ACC112 (cell line): Measurements from ENCODE around the gene SPAST.
"Not testable (repeated sequence)": the region's sequence is repeated elsewhere in the genome, so short reads cannot be mapped to it uniquely, and the experiment has no call there.

Experiments used
- H2AFZ ChIP-seq: fragments of 200-600 bp; sonication (generic); one replicate; pipeline ENCODE4 v1.6.0; 2017; ENCODE audit warnings: antibody characterized with exemption, low read length; ENCODE audit not compliant: unreplicated experiment
- H3K27ac ChIP-seq: fragments of 200-600 bp; sonication (generic); 2 replicates; pipeline ENCODE4 v1.5.1; 2014; ENCODE audit warnings: low read depth, mild to moderate bottlenecking, antibody characterized with exemption, low read length, moderate library complexity
- H3K27me3 ChIP-seq: fragments of 200-600 bp; sonication (generic); 2 replicates; pipeline ENCODE4 v1.6.1; 2014; ENCODE audit warnings: mild to moderate bottlenecking, antibody characterized with exemption, low read length, moderate library complexity, mixed read lengths; ENCODE audit not compliant: insufficient read depth
- H3K36me3 ChIP-seq: fragments of 200-600 bp; sonication (generic); 2 replicates; pipeline ENCODE4 v1.6.1; 2016; ENCODE audit warnings: mild to moderate bottlenecking, antibody characterized with exemption, low read length, moderate library complexity, mixed read lengths; ENCODE audit not compliant: insufficient read depth
- H3K4me1 ChIP-seq: fragments of 200-600 bp; sonication (generic); one replicate; pipeline ENCODE4 v1.6.1; 2016; ENCODE audit warnings: low read length, mixed read lengths; ENCODE audit not compliant: insufficient read depth, unreplicated experiment, control insufficient read depth
- H3K4me3 ChIP-seq: fragments of 200-600 bp; sonication (generic); 2 replicates; pipeline ENCODE4 v1.5.1; 2014; ENCODE audit warnings: mild to moderate bottlenecking, low read depth, low read length
- H3K79me2 ChIP-seq: fragments of 200-600 bp; sonication (generic); one replicate; pipeline ENCODE4 v1.6.0; 2016; ENCODE audit warnings: low read length; ENCODE audit not compliant: control insufficient read depth, unreplicated experiment, insufficient read depth

SPAST gene

DNA sequence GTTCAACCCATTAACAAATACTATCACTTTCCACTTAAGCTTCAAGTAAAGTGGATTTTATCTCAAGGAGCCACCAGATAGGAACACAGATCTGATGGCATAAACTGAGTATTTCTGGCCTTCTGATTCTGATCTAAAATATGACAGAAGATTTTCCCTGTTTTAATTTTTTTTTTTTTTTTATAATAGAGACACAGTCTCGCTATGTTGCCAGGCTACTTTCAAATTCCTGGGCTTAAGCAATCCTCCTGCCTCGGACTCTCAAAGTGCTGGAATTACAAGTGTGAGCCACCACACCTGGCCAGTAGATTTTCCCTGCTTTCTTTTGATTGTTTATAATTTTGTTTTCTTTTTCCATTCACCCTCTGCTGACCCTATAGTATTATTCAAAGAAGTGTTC is 65.7 kb downstream of the SPAST start:
- Histone ChIP-seq H3K4me3 (no peak overlapping the region), H3K79me2 (no peaks in the 10 kb centered on the region), H3K27me3 (no peaks in the 10 kb centered on the region), H2AFZ (no peak overlapping the region), H3K36me3 (no peaks in the 10 kb centered on the region), H3K27ac (no peak overlapping the region), H3K4me1 (no peaks in the 10 kb centered on the region)

DNA sequence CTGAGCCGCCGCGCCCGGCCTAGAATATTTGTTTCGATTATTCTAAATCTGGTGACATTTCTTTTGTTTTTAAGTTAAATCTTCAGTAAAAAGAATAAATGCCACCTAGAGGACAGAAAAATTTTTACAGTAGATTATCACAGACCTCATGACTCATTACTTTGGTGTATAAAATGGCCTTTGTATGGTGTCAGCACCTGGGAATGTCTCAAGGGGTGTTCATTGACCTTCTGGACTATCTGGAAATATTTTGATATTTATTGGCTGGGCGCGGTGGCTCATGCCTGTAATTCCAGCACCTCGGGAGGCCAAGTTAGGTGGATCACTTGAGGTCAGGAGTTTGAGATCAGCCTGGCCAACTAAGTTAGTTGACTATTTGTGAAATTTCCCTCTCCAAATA is 72.1 kb downstream of the SPAST start:
- Histone ChIP-seq H3K4me3 (no peak overlapping the region), H3K27ac (peak overlapping the region; percentile 13; the same call in 1 of the 2 replicates), H2AFZ (peak overlapping the region; percentile 26)

DNA sequence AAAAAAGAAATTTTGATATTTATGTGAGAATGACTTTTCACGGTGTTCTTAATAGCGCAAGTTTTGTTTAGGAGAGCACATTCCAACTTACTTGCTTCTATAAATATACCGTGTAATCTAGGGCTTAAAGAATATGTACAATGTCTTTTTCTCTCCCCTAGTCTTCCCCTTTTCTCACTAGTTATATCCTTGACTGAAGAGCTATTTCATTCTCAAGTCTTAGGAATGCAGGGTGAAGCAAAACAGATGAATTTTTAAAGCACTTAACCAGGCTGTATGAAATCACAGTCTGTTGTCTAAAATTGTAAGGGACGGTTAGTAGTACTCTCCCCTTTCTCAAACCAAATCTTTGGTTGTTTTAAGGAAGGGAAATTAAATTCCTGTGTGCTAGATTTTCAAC is 72.7 kb downstream of the SPAST start:
- Histone ChIP-seq H3K4me1 (no peaks in the 10 kb centered on the region), H2AFZ (no peak overlapping the region), H3K27ac (0 out of 2 replicates have a peak overlapping the region, but pooled peaks have one; percentile 13), H3K36me3 (no peaks in the 10 kb centered on the region), H3K79me2 (no peaks in the 10 kb centered on the region), H3K27me3 (no peaks in the 10 kb centered on the region), H3K4me3 (no peak overlapping the region)

More for the DNA sequence above, 72.1 kb downstream of the SPAST start:
- no peaks in the 10 kb centered on the region for H3K36me3 ChIP-seq
- no peaks in the 10 kb centered on the region for H3K4me1 ChIP-seq
- H3K79me2 ChIP-seq: no peaks in the 10 kb centered on the region
- no peaks in the 10 kb centered on the region for H3K27me3 ChIP-seq

DNA sequence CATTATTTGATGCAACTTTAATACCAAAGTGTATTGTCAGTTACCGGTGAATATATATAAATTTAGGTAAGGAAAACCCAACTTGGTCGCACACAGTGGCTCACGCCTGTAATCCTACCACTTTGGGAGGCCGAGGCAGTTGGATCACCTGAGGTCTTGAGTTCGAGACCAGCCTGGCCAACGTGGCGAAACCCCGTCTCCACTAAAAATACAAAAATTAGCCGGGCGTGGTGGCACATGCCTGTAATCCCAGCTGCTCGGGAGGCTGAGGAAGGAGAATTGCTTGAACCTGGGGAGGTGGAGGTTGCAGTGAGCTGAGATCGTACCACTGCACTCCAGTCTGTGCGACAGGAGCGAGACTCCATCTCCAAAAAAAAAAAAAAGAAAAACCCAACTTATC is 88.2 kb downstream of the SPAST start:
- H3K4me3 ChIP-seq, H2AFZ ChIP-seq, H3K79me2 ChIP-seq, H3K27ac ChIP-seq, H3K36me3 ChIP-seq, H3K4me1 ChIP-seq, H3K27me3 ChIP-seq: not testable (repeated sequence)

DNA sequence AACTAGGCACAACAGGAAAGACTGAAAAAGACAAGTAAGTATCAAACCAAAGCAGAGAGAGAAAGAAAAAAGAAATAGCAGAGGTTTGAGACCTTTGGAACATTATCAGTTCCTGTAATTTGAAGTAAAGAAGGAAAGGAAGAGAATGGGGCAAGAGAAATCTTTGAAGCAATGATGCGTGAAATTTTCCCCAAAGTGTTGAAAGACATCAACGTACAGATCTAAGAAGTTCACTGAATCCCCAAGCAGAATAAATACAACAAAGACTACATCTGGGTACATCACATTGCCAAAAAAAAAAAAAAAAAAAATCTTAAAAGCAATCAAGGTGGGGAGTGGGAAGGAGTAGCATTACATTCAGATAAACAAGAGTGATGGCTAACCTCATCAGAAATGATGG is 96.3 kb downstream of the SPAST start:
- Histone ChIP-seq H3K27ac (no peak overlapping the region), H3K79me2 (peaks cover 5% of the 10 kb centered on the region), H3K4me3 (no peak overlapping the region), H3K27me3 (no peaks in the 10 kb centered on the region), H2AFZ (no peak overlapping the region), H3K36me3 (no peaks in the 10 kb centered on the region), H3K4me1 (peaks cover 5% of the 10 kb centered on the region)

DNA sequence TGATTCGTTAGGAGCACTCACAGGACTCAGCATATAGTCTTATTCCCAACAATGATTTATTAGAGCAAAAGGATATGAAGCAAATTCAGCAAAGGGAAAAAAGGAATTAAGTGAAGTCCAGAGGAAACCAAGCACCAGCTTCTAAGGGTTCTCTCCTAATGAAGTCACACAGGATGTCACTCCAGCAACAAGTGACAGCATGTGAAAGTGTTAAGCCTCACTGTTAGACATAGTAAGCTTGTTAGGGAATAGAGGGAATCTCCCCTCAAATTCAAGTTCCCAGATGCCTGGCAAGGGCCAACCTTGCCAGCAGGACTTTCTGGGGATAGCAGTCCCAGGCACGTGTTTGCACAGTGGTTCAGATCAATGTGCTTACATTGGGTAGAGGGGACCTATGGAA is 97.9 kb downstream of the SPAST start:
- peaks cover 5% of the 10 kb centered on the region for H3K4me1 ChIP-seq
- H3K27me3 ChIP-seq: no peaks in the 10 kb centered on the region
- no peak overlapping the region for H2AFZ ChIP-seq
- H3K36me3 ChIP-seq: no peaks in the 10 kb centered on the region
- peaks cover 13% of the 10 kb centered on the region for H3K79me2 ChIP-seq
- no peak overlapping the region for H3K27ac ChIP-seq
- no peak overlapping the region for H3K4me3 ChIP-seq

DNA sequence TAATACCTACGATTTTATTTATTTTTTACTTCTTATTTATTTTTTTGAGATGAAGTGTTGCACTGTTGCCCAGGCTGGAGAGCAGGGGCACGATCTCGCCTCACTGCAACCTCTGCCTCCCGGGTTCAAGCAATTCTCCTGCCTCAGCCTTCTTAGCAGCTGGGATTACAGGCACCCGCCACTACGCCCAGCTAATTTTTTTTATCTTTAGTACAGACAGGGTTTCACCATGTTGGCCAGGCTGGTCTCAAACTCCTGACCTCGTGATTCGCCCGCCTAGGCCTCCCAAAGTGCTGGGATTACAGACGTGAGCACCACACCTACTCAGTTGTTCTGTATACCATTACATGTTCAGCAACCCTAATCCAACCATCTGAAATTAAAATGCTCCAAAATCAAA is 100.9 kb downstream of the SPAST start:
- H3K4me3 ChIP-seq: peak overlapping the region; percentile 96
- not testable (repeated sequence) for H3K36me3 ChIP-seq, H3K27ac ChIP-seq, H3K27me3 ChIP-seq, H2AFZ ChIP-seq
- peaks cover 18% of the 10 kb centered on the region for H3K4me1 ChIP-seq
- peaks cover 35% of the 10 kb centered on the region for H3K79me2 ChIP-seq

DNA sequence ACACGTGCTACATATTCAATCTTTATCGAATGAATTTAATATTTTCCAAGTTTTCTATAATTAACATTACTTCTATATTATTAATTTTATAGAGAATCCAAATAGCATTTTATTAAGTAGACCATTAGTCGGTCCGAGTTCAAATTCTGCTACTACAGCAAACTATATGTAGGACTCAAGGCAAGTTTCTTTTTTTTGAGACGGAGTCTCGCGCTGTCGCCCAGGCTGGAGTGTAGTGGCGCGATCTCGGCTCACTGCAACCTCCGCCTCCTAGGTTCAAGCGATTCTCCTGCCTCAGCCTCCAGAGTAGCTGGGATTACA is 101.6 kb downstream of the SPAST start:
- H3K27me3 ChIP-seq, H3K36me3 ChIP-seq, H2AFZ ChIP-seq: not testable (repeated sequence)
- peak overlapping the region; percentile 96 for H3K4me3 ChIP-seq
- peak overlapping the region; percentile 66 for H3K27ac ChIP-seq
- peaks cover 40% of the 10 kb centered on the region for H3K79me2 ChIP-seq
- H3K4me1 ChIP-seq: peaks cover 18% of the 10 kb centered on the region

DNA sequence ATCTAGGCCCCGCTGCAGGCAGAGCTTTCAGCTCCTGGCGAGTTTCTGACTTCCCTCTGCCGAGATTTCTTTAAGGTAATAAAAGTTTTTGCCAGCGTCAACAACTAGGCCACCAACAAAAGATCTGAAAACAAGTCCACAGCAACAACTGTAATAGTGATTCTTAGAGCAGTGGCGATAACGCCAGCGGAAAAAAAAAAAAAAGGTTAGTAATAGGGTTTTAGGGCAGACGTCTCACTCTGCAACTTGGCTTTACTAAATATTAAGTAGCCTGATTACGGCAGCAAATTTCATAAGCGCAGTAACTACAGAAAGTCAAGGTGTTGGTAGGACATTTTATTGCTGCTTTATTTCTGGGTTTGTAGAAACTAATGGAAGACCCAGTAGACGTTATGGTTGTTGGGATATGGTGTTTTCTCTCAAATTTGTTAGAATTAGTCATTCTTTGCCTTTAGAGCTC is 102.8 kb downstream of the SPAST start:
- H3K27me3 ChIP-seq: no peaks in the 10 kb centered on the region
- H2AFZ ChIP-seq: peak overlapping the region; percentile 89
- peak overlapping the region; percentile 66 for H3K27ac ChIP-seq
- peak overlapping the region; percentile 96 for H3K4me3 ChIP-seq
- H3K79me2 ChIP-seq: peaks cover 40% of the 10 kb centered on the region
- peaks cover 6% of the 10 kb centered on the region; the same call in 1 of the 2 replicates for H3K36me3 ChIP-seq
- peaks cover 18% of the 10 kb centered on the region for H3K4me1 ChIP-seq

DNA sequence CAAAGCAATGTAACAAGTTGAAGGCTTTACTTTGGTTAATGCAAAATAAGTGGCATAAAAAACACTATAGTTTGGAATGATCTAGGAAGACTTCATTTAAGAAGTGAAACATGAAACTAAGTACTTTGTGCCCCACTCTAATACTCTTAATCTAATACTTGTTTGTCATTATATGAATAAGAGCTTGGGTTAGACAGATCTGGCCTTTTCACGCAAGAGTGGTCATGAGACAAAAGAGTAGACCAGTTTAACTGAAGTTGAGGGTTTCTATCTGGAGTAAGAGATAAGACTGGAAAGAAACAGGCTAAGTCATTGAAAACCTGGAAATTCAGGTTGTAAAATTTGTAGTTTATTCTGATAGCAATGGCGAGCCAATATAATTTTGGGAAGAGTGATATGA is 105.2 kb downstream of the SPAST start:
- peaks cover 18% of the 10 kb centered on the region for H3K4me1 ChIP-seq
- H3K36me3 ChIP-seq: peaks cover 11% of the 10 kb centered on the region
- no peak overlapping the region for H3K27ac ChIP-seq
- H3K4me3 ChIP-seq: no peak overlapping the region
- no peak overlapping the region for H2AFZ ChIP-seq
- no peaks in the 10 kb centered on the region for H3K27me3 ChIP-seq
- H3K79me2 ChIP-seq: peaks cover 40% of the 10 kb centered on the region

DNA sequence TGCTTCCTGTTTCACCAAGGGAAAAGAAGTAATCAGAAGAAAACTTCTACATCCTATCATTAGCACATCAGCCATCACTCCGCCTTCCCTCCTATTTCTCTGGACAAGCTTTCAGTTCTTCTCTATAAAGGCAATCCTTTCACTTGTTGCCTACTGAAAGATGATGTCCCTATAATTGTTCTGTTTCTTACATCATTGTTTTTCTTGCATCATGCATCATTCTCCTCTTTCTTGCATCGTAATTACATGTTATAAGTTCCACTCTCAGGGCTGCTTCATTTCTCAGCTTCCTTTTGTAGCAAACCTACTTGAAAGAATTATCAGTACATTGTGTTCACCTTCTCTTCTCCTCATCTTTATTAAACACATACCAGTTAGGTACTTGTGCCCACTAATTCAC is 109.5 kb downstream of the SPAST start:
- H2AFZ ChIP-seq: no peak overlapping the region
- H3K27ac ChIP-seq: no peak overlapping the region
- no peaks in the 10 kb centered on the region for H3K4me1 ChIP-seq
- peaks cover 20% of the 10 kb centered on the region for H3K36me3 ChIP-seq
- H3K79me2 ChIP-seq: peaks cover 11% of the 10 kb centered on the region
- no peak overlapping the region for H3K4me3 ChIP-seq
- H3K27me3 ChIP-seq: no peaks in the 10 kb centered on the region
